HG03196 (cell line): Measurements from ENCODE around the gene DPF3.

Source experiments
- ATAC-seq: cut with Tn5 transposase; IDR thresholded peaks from one replicate; pipeline ENCODE4 v1.9.1; 2021; ENCODE audit not compliant: unreplicated experiment

Gene DPF3

GRCh38 chr14:72801836-72802587, 91.9 kb downstream of the DPF3 start:
- ATAC-seq = no peak

- no peak for ATAC-seq
These were observed 92.5 kb downstream of the DPF3 start for GRCh38 chr14:72801381-72801812.

- ATAC-seq = no peak
These were observed 93.0 kb downstream of the DPF3 start for GRCh38 chr14:72800848-72801370.

- ATAC-seq = no peak
These were observed 93.6 kb downstream of the DPF3 start for GRCh38 chr14:72800296-72800695.

- no peak for ATAC-seq
These were observed 97.0 kb downstream of the DPF3 start for GRCh38 chr14:72796935-72797334.

GRCh38 chr14:72793156-72793939, 100.6 kb downstream of the DPF3 start:
- ATAC-seq = no peak

GRCh38 chr14:72792051-72792788, 101.7 kb downstream of the DPF3 start:
- no peak for ATAC-seq

- no peak for ATAC-seq
These were observed 102.9 kb downstream of the DPF3 start for GRCh38 chr14:72790887-72791566.

GRCh38 chr14:72788972-72789728, 104.8 kb downstream of the DPF3 start:
- no peak for ATAC-seq

GRCh38 chr14:72788255-72788654, 105.6 kb downstream of the DPF3 start:
- no peak for ATAC-seq

- no peak for ATAC-seq
These were observed 106.1 kb downstream of the DPF3 start for GRCh38 chr14:72787841-72788240.

GRCh38 chr14:72786378-72787350, 107.2 kb downstream of the DPF3 start:
- no peak for ATAC-seq

GRCh38 chr14:72783741-72784140, 110.2 kb downstream of the DPF3 start:
- no peak for ATAC-seq

GRCh38 chr14:72782817-72783216, 111.1 kb downstream of the DPF3 start:
- no peak for ATAC-seq

- no peak for ATAC-seq
These were observed 112.1 kb downstream of the DPF3 start for GRCh38 chr14:72781561-72782508.

- no peak for ATAC-seq
These were observed 113.2 kb downstream of the DPF3 start for GRCh38 chr14:72780751-72781150.

- no peak for ATAC-seq
These were observed 114.2 kb downstream of the DPF3 start for GRCh38 chr14:72779679-72780078.

- ATAC-seq = no peak
These were observed 116.3 kb downstream of the DPF3 start for GRCh38 chr14:72777636-72778035.
